HTERT RPE-1 (cell line): Measurements from ENCODE around the gene RCN2.

ENCODE experiments used
- in situ Hi-C: fragments of 300-500 bp; cut with MboI; formaldehyde crosslinking; loops from 4 replicates; pipeline ENCODE4 v1.14.3; 2020; ENCODE audit warnings: low sequenced_read_pairs

Gene RCN2

GRCh38 chr15:76973362-76973743, 41.8 kb downstream of the RCN2 start:
- in situ Hi-C loops: no loop called here

GRCh38 chr15:76973906-76974305, 42.4 kb downstream of the RCN2 start:
- in situ Hi-C loops: no loop called here

GRCh38 chr15:76974456-76975036, 43.0 kb downstream of the RCN2 start:
- in situ Hi-C loops: no loop called here

GRCh38 chr15:76976141-76976540, 44.6 kb downstream of the RCN2 start:
- in situ Hi-C loops: no loop called here

GRCh38 chr15:76976572-76977270, 45.2 kb downstream of the RCN2 start:
- in situ Hi-C loops: no loop called here

- in situ Hi-C loops: no loop called here
These were observed 47.2 kb downstream of the RCN2 start for GRCh38 chr15:76978522-76979330.

GRCh38 chr15:76979331-76979925, 47.9 kb downstream of the RCN2 start:
- in situ Hi-C loops: no loop called here

- in situ Hi-C loops: no loop called here
These were observed 48.5 kb downstream of the RCN2 start for GRCh38 chr15:76979996-76980520.

- in situ Hi-C loops: no loop called here
These were observed 50.8 kb downstream of the RCN2 start for GRCh38 chr15:76982356-76982755.

- in situ Hi-C loops: no loop called here
These were observed 51.2 kb downstream of the RCN2 start for GRCh38 chr15:76982756-76983155.

GRCh38 chr15:76983590-76984375, 52.2 kb downstream of the RCN2 start:
- in situ Hi-C loops: no loop called here

GRCh38 chr15:76986743-76987142, 55.2 kb downstream of the RCN2 start:
- in situ Hi-C loops: no loop called here

GRCh38 chr15:76987276-76987675, 55.7 kb downstream of the RCN2 start:
- in situ Hi-C loops: no loop called here

- in situ Hi-C loops: no loop called here
These were observed 56.6 kb downstream of the RCN2 start for GRCh38 chr15:76987896-76988860.

GRCh38 chr15:76988867-76989780, 57.6 kb downstream of the RCN2 start:
- in situ Hi-C loops: no loop called here

- in situ Hi-C loops: no loop called here
These were observed 59.5 kb downstream of the RCN2 start for GRCh38 chr15:76991048-76991447.

GRCh38 chr15:76991741-76992645, 60.4 kb downstream of the RCN2 start:
- in situ Hi-C loops: no loop called here
